ENCODE measurements around the gene RBM19. TPM values are rescaled to one million over a fixed set of nuclear protein-coding genes. Genes with fewer than 3 reads are reported as not detected.

The RBM19 gene
- total and polyA plus RNA-seq, 4 donors, result 7.9 to 18.7 (median 9.0) TPM

DNA sequence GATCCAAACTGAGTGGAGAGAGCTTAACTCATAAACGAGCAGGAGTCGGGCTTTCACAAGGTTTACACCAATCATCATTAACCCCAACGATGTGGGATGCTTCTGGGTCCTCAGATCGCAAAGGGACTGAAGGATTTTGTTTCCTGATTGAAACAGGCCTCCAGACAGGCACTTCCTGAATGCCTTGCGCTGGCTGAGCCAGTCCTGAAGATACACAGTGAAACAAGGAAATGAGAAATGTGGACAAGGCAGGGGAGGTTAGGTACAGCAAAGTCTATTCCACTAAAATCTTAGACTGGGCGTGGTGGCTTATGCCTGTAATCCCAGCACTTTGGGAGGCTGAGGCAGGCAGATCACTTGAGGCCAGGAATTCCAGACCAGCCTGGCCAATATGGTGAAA is 30.7 kb downstream of the RBM19 start:
- Histone ChIP-seq H3K36me3 (ENCODE audit: control insufficient read depth in 4 of 4, insufficient read depth in 3 of 4, low read depth in 1 of 4, low read length in 3 of 4) (peaks cover 11 to 44% (median 19%) of the 10 kb centered on the region in 4 donors), H3K9ac (ENCODE audit: low read depth in 1 of 2, low read length in 2 of 2) (no peak overlapping the region)

DNA sequence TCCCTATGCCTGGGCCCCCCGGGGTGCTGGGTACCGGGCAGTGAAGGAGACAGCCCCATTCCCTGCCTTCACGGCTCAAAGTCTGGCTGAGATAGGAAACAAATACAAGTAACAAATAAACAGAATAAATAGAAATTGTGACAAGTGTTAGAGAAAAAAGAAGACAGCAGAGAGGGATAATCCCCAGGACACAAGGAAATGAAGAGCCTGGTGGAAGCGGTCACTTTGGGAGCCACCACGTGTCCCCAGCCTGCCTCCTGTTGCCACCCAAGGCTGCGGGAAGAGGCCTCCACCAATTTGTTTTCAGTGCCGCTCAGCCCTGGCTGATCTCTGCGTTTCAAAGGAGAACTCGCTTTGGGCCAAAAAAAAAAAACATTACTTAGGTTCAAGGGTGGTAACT is 31.2 kb downstream of the RBM19 start:
- no peak for TF ChIP-seq JUND (IDR thresholded peaks at IDR 0.05)
- TF ChIP-seq, protein P1, sequence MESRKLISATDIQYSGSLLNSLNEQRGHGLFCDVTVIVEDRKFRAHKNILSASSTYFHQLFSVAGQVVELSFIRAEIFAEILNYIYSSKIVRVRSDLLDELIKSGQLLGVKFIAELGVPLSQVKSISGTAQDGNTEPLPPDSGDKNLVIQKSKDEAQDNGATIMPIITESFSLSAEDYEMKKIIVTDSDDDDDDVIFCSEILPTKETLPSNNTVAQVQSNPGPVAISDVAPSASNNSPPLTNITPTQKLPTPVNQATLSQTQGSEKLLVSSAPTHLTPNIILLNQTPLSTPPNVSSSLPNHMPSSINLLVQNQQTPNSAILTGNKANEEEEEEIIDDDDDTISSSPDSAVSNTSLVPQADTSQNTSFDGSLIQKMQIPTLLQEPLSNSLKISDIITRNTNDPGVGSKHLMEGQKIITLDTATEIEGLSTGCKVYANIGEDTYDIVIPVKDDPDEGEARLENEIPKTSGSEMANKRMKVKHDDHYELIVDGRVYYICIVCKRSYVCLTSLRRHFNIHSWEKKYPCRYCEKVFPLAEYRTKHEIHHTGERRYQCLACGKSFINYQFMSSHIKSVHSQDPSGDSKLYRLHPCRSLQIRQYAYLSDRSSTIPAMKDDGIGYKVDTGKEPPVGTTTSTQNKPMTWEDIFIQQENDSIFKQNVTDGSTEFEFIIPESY (IDR thresholded peaks at IDR 0.05), result no peak
- no peak for TF ChIP-seq TAF1 (conservative IDR thresholded peaks at IDR 0.05)
- no peak for TF ChIP-seq HNF4G (IDR thresholded peaks at IDR 0.05)
- TF ChIP-seq FOXA1 (IDR thresholded peaks at IDR 0.05), result no peak
- no peak for TF ChIP-seq HNF4A (conservative IDR thresholded peaks at IDR 0.05)
- no peak for TF ChIP-seq RAD21 (IDR thresholded peaks at IDR 0.05)
- no peak for TF ChIP-seq EGR1 (IDR thresholded peaks at IDR 0.05; ENCODE audit: low read depth in 2 of 2)
- no peak for TF ChIP-seq RXRA (IDR thresholded peaks at IDR 0.05)
- no peak for TF ChIP-seq FOXA2 (IDR thresholded peaks at IDR 0.05)
- TF ChIP-seq, protein P2, sequence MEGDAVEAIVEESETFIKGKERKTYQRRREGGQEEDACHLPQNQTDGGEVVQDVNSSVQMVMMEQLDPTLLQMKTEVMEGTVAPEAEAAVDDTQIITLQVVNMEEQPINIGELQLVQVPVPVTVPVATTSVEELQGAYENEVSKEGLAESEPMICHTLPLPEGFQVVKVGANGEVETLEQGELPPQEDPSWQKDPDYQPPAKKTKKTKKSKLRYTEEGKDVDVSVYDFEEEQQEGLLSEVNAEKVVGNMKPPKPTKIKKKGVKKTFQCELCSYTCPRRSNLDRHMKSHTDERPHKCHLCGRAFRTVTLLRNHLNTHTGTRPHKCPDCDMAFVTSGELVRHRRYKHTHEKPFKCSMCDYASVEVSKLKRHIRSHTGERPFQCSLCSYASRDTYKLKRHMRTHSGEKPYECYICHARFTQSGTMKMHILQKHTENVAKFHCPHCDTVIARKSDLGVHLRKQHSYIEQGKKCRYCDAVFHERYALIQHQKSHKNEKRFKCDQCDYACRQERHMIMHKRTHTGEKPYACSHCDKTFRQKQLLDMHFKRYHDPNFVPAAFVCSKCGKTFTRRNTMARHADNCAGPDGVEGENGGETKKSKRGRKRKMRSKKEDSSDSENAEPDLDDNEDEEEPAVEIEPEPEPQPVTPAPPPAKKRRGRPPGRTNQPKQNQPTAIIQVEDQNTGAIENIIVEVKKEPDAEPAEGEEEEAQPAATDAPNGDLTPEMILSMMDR (IDR thresholded peaks at IDR 0.05; ENCODE audit: low read depth, low read length, missing input control), result no peak
- no peak for TF ChIP-seq GABPA (IDR thresholded peaks at IDR 0.05 in 1 of 2, conservative IDR thresholded peaks at IDR 0.05 in 1 of 2)
- TF ChIP-seq, protein P3, sequence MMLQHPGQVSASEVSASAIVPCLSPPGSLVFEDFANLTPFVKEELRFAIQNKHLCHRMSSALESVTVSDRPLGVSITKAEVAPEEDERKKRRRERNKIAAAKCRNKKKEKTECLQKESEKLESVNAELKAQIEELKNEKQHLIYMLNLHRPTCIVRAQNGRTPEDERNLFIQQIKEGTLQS (IDR thresholded peaks at IDR 0.05), result no peak
- TF ChIP-seq SP1 (IDR thresholded peaks at IDR 0.05), result no peak
- no peak for TF ChIP-seq NR2F2 (IDR thresholded peaks at IDR 0.05)
- TF ChIP-seq, protein P4, sequence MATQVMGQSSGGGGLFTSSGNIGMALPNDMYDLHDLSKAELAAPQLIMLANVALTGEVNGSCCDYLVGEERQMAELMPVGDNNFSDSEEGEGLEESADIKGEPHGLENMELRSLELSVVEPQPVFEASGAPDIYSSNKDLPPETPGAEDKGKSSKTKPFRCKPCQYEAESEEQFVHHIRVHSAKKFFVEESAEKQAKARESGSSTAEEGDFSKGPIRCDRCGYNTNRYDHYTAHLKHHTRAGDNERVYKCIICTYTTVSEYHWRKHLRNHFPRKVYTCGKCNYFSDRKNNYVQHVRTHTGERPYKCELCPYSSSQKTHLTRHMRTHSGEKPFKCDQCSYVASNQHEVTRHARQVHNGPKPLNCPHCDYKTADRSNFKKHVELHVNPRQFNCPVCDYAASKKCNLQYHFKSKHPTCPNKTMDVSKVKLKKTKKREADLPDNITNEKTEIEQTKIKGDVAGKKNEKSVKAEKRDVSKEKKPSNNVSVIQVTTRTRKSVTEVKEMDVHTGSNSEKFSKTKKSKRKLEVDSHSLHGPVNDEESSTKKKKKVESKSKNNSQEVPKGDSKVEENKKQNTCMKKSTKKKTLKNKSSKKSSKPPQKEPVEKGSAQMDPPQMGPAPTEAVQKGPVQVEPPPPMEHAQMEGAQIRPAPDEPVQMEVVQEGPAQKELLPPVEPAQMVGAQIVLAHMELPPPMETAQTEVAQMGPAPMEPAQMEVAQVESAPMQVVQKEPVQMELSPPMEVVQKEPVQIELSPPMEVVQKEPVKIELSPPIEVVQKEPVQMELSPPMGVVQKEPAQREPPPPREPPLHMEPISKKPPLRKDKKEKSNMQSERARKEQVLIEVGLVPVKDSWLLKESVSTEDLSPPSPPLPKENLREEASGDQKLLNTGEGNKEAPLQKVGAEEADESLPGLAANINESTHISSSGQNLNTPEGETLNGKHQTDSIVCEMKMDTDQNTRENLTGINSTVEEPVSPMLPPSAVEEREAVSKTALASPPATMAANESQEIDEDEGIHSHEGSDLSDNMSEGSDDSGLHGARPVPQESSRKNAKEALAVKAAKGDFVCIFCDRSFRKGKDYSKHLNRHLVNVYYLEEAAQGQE (IDR thresholded peaks at IDR 0.05), result no peak
- TF ChIP-seq, protein P5, sequence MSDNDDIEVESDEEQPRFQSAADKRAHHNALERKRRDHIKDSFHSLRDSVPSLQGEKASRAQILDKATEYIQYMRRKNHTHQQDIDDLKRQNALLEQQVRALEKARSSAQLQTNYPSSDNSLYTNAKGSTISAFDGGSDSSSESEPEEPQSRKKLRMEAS (IDR thresholded peaks at IDR 0.05), result no peak
- no peak for TF ChIP-seq YY1 (IDR thresholded peaks at IDR 0.05)
- DNase-seq (ENCODE audit: low spot score), result no peak
- Histone ChIP-seq H3K27ac (ENCODE audit: low read depth in 1 of 2, low read length in 2 of 2) (no peak overlapping the region), H3K4me1 (ENCODE audit: control insufficient read depth in 4 of 4, insufficient read depth in 4 of 4, low read length in 3 of 4) (peaks cover 3 to 14% (median 11%) of the 10 kb centered on the region in 4 donors), H3K4me3 (ENCODE audit: low read depth in 1 of 3, low read length in 3 of 3) (no peak overlapping the region), H3K27me3 (ENCODE audit: control insufficient read depth in 4 of 4, insufficient read depth in 4 of 4, low read length in 3 of 4) (no peaks in the 10 kb centered on the region), H3K9ac (ENCODE audit: low read depth in 1 of 2, low read length in 2 of 2) (no peak overlapping the region), H3K9me3 (ENCODE audit: control insufficient read depth in 4 of 4, low read length in 3 of 4) (no peaks in the 10 kb centered on the region), H3K36me3 (ENCODE audit: control insufficient read depth in 4 of 4, insufficient read depth in 3 of 4, low read depth in 1 of 4, low read length in 3 of 4) (peaks cover 10 to 40% (median 16%) of the 10 kb centered on the region in 4 donors)
- WGBS, result 93% methylated on average over 9 of the region's 9 CpGs

More for the DNA sequence above, 30.7 kb downstream of the RBM19 start:
- Histone ChIP-seq H3K9me3 (ENCODE audit: control insufficient read depth in 4 of 4, low read length in 3 of 4) (no peaks in the 10 kb centered on the region), H3K27ac (ENCODE audit: low read depth in 1 of 2, low read length in 2 of 2) (no peak overlapping the region), H3K27me3 (ENCODE audit: control insufficient read depth in 4 of 4, insufficient read depth in 4 of 4, low read length in 3 of 4) (no peaks in the 10 kb centered on the region), H3K4me1 (ENCODE audit: control insufficient read depth in 4 of 4, insufficient read depth in 4 of 4, low read length in 3 of 4) (peaks cover 3 to 14% (median 11%) of the 10 kb centered on the region in 4 donors), H3K4me3 (ENCODE audit: low read depth in 1 of 3, low read length in 3 of 3) (no peak overlapping the region)
- TF ChIP-seq FOXA1 (IDR thresholded peaks at IDR 0.05), result no peak
- WGBS, result 77% methylated on average over 6 of the region's 6 CpGs
- DNase-seq (ENCODE audit: low spot score), result no peak
